ENCODE measurements around the gene VMP1.

VMP1 gene

DNA sequence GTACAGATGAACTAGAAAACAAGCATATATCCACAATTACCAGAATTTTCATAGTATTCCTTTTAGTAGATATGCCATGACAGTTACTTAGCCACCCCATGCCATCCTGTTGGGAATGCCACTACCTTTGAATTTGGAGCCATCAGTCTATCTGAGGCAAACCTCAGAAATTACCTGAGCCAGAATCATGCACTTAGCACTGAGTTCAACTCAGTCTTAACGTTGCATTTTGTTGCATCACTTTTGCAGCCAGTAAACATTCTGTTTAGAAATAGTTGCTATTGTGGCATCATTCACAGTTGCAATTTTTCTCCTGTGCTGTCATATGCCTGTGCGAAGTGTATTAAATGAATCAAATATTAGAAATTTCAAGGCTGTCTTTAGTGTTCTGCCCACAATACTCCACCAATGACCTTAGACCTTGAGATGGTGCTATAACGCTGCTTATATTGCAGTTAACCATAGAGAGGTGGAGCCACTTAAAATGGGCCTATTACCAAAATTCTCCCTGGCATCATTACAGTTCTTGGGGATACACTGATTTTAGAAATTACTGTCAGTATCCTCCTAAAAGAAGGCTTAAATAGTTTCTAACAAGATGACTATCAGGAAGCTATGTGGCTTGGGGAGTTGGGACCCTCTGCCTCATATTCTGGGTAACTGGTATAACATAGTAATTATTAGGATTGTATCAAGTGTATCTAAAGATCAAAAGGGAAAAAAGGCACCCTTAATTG is 11.3 kb upstream of the VMP1 start:
- TF ChIP-seq, protein P1, sequence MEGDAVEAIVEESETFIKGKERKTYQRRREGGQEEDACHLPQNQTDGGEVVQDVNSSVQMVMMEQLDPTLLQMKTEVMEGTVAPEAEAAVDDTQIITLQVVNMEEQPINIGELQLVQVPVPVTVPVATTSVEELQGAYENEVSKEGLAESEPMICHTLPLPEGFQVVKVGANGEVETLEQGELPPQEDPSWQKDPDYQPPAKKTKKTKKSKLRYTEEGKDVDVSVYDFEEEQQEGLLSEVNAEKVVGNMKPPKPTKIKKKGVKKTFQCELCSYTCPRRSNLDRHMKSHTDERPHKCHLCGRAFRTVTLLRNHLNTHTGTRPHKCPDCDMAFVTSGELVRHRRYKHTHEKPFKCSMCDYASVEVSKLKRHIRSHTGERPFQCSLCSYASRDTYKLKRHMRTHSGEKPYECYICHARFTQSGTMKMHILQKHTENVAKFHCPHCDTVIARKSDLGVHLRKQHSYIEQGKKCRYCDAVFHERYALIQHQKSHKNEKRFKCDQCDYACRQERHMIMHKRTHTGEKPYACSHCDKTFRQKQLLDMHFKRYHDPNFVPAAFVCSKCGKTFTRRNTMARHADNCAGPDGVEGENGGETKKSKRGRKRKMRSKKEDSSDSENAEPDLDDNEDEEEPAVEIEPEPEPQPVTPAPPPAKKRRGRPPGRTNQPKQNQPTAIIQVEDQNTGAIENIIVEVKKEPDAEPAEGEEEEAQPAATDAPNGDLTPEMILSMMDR (IDR thresholded peaks at IDR 0.05; ENCODE audit: insufficient read depth, low read length, poor library complexity, severe bottlenecking) = no peak
- TF ChIP-seq EZH2phosphoT487 (conservative IDR thresholded peaks at IDR 0.05; ENCODE audit: low read length) = no peak
- H3K27ac ChIP-seq (ENCODE audit: low read depth, low read length) = no peak overlapping the region
- H3K9me2 ChIP-seq (replicated peaks; ENCODE audit: insufficient read depth, low read length) = no peaks in the 10 kb centered on the region
- peaks cover 11% of the 10 kb centered on the region; the same call in 1 of the 2 replicates for H4K20me1 ChIP-seq (ENCODE audit: low read depth, low read length)
- H2AFZ ChIP-seq (ENCODE audit: low read depth, low read length, severe bottlenecking) = no peak overlapping the region
- peaks cover 32% of the 10 kb centered on the region for H3F3A ChIP-seq (ENCODE audit: insufficient read depth)
- H3K36me3 ChIP-seq (ENCODE audit: low read length) = peaks cover 20% of the 10 kb centered on the region
- no peak overlapping the region for H3K4me2 ChIP-seq (ENCODE audit: low read depth, low read length, poor library complexity, severe bottlenecking)
- no peak overlapping the region for H3K4me3 ChIP-seq (ENCODE audit: insufficient read depth, low read length, poor library complexity, severe bottlenecking)
- no peak overlapping the region for H3K9ac ChIP-seq (ENCODE audit: low read length)
- H3K9me3 ChIP-seq (ENCODE audit: insufficient read depth, low read length) = no peaks in the 10 kb centered on the region
- H3K79me2 ChIP-seq (ENCODE audit: insufficient read depth, low read length) = peaks cover 68% of the 10 kb centered on the region
- no peaks in the 10 kb centered on the region for H3K27me3 ChIP-seq (ENCODE audit: low read length)

DNA sequence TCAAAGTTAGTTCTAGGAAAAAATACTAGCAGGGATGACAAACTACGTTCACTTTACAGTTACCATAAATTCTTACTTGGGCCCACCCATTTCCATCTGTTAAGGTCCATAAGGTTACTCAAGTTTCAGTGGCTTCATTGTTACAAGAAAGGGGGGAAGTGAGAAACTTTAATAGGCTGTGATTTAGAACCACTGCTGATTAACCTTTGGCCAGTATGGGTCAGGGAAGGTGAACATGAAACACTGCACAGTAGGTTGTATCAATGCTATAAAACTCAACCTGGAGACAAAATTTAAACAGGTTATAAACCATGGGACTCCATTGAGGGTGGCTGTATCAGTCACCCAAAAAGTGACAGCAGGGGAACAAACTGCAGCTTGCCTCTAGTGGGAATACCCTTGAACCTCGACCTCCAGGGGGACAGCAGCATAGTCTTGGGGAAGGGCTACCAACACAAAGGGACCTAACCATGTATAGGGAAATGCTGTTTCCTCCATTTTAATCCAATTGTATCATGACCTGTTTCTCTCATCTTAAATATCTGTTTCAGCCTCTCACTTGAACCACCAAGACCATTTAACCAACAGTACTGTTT is 10.7 kb upstream of the VMP1 start:
- Histone ChIP-seq H3K36me3 (ENCODE audit: low read length) (peaks cover 20% of the 10 kb centered on the region), H3F3A (ENCODE audit: insufficient read depth) (peaks cover 32% of the 10 kb centered on the region), H3K9me3 (ENCODE audit: insufficient read depth, low read length) (no peaks in the 10 kb centered on the region), H3K27me3 (ENCODE audit: low read length) (no peaks in the 10 kb centered on the region), H3K4me2 (ENCODE audit: low read depth, low read length, poor library complexity, severe bottlenecking) (no peak overlapping the region), H3K4me3 (ENCODE audit: insufficient read depth, low read length, poor library complexity, severe bottlenecking) (no peak overlapping the region), H2AFZ (ENCODE audit: low read depth, low read length, severe bottlenecking) (no peak overlapping the region), H3K27ac (ENCODE audit: low read depth, low read length) (no peak overlapping the region), H3K9ac (ENCODE audit: low read length) (no peak overlapping the region), H3K9me2 (replicated peaks; ENCODE audit: insufficient read depth, low read length) (no peaks in the 10 kb centered on the region), H4K20me1 (ENCODE audit: low read depth, low read length) (peaks cover 11% of the 10 kb centered on the region; the same call in 1 of the 2 replicates), H3K79me2 (ENCODE audit: insufficient read depth, low read length) (peaks cover 74% of the 10 kb centered on the region)
- TF ChIP-seq, protein P1 (IDR thresholded peaks at IDR 0.05; ENCODE audit: insufficient read depth, low read length, poor library complexity, severe bottlenecking) = no peak
- TF ChIP-seq EZH2phosphoT487 (conservative IDR thresholded peaks at IDR 0.05; ENCODE audit: low read length) = no peak

DNA sequence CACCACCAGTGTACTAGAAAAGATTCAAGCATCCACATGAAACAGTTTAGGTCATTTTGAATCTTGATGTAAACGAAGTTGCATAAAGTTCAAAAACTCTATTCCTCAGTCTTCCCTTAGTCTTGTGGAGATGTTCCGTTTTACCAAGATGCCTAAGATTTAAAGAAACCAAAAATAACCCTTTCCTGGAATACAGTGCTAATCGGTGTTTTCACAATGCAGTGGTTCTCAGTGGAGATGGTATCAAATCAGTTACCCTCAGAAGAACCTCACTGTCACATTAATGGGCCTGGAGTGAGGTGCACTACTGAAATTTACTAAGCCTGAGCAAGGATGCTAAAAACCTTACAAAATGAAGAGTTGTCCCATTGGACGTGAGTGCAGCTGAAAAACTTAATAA is 9.3 kb upstream of the VMP1 start:
- Histone ChIP-seq H4K20me1 (ENCODE audit: low read depth, low read length) (peaks cover 11% of the 10 kb centered on the region), H3K9me2 (replicated peaks; ENCODE audit: insufficient read depth, low read length) (no peaks in the 10 kb centered on the region), H2AFZ (ENCODE audit: low read depth, low read length, severe bottlenecking) (no peak overlapping the region), H3K27me3 (ENCODE audit: low read length) (no peaks in the 10 kb centered on the region), H3K9ac (ENCODE audit: low read length) (no peak overlapping the region), H3K4me3 (ENCODE audit: insufficient read depth, low read length, poor library complexity, severe bottlenecking) (no peak overlapping the region), H3K79me2 (ENCODE audit: insufficient read depth, low read length) (peaks cover 88% of the 10 kb centered on the region), H3K27ac (ENCODE audit: low read depth, low read length) (no peak overlapping the region), H3K4me2 (ENCODE audit: low read depth, low read length, poor library complexity, severe bottlenecking) (no peak overlapping the region), H3K9me3 (ENCODE audit: insufficient read depth, low read length) (no peaks in the 10 kb centered on the region), H3K36me3 (ENCODE audit: low read length) (peaks cover 20% of the 10 kb centered on the region), H3F3A (ENCODE audit: insufficient read depth) (peaks cover 36% of the 10 kb centered on the region)
- no peak for TF ChIP-seq EZH2phosphoT487 (conservative IDR thresholded peaks at IDR 0.05; ENCODE audit: low read length)
- TF ChIP-seq, protein P1 (IDR thresholded peaks at IDR 0.05; ENCODE audit: insufficient read depth, low read length, poor library complexity, severe bottlenecking) = no peak
